ENCODE results near the gene ADM5. TPM values are rescaled to one million over a fixed set of nuclear protein-coding genes. Genes with fewer than 3 reads are reported as not detected.

Gene ADM5
- total RNA-seq, 2 experiments from 2014 or later, result 4.1 to 4.3 TPM

DNA sequence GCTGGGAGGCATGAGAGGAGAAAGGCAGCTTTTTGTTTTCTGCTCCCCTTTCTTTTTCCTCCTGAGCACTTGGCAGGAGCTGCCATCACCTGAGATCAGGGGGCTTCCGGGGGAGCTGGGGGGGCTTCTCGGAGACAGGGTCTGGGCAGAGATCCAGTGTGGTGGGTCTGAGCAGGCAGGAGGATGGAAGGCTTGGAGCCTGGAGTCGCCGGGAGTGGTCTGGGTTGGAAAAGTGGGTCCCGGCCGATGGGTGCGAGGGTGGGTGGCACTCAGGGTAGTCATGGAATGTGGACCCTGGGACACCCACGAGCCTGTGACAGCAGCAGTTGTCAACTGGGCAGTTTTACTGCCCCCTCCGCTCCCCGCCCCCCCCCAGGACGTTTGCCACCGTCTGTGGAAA lies 2.2 kb upstream of the ADM5 start:
- DNase-seq, result no peak
- Mint-ChIP-seq H3K27me3 (peaks cover 18% of the 10 kb centered on the region), H3K4me1 (peaks cover 19% of the 10 kb centered on the region), H3K9me3 (no peaks in the 10 kb centered on the region), H3K36me3 (peaks cover 12% of the 10 kb centered on the region), H3K4me3 (no peak overlapping the region), H3K27ac (no peak overlapping the region)
- POLR2A ChIA-PET, result no interaction called here
- ATAC-seq (ENCODE audit: low read depth), result no peak

DNA sequence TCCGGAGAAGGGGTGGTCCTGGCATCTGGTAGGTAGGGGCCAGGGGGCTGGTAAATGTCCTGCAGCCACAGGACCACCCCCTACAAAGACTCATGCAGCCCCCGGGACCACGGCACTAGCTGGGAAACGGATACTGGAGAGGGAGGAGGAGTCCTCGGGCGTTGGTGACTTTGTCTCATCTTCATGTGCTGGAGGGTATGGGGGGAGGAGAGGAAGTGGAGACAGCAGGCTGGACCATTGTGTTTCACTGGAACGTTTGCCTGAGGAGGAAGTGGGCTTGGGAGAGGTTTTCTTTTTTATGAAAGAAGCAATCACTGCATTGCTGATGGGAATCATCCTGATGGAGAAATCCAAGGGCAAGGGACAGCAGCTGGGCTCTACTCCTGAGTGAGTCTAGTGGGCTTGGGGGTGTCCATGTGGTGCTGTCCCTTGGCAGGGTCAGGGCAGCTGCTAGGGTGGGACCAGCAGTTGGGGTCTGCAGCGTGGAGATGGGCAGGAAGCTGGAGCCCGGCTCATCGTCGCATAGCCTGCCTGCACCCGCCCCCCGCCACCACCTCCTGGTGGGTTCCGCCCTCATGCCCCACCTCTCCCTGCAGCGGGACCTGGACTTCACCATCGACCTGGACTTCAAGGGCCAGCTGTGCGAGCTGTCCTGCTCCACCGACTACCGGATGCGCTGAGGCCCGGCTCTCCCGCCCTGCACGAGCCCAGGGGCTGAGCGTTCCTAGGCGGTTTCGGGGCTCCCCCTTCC lies 1.7 kb upstream of the ADM5 start:
- H3K27ac Mint-ChIP-seq, result no peak overlapping the region
- no peaks in the 10 kb centered on the region for H3K9me3 Mint-ChIP-seq
- ATAC-seq (ENCODE audit: low read depth) (no peak), DNase-seq (no peak)
- H3K36me3 Mint-ChIP-seq, result peaks cover 8% of the 10 kb centered on the region
- POLR2A ChIA-PET, result no interaction called here
- H3K4me3 Mint-ChIP-seq, result no peak overlapping the region
- H3K4me1 Mint-ChIP-seq, result peaks cover 19% of the 10 kb centered on the region
- H3K27me3 Mint-ChIP-seq, result peaks cover 18% of the 10 kb centered on the region

DNA sequence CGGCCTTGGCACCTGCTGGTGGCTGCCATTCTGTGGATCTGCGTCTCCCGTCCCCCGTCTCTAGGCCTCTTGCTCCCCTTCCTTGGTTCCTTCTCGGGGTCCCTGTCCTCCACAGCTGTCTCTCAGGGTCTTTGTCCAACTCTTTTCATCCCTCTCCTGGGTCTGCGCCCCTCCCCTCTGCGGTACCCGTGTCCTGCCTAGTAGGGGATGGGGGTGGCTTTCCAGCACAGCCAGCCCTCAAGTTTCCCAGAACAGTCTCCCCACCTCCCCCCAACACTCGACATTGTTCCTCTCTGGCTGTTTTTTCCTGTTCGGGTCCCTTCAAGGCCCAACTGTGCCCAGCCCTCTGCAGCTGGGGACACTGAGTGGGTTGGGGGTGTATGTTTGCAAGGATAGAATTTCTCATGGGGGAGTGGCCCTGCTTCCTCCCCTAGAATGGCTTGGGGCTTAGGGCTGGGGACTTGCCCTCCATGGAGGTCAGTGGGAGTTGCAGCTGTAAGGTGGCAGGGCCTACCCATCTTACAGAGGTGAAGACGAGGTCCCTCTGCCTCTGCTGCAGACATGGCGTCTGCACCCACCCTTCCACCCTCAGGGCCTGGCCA lies 762 bp upstream of the ADM5 start:
- Mint-ChIP-seq H3K4me3 (no peak overlapping the region), H3K4me1 (peaks cover 19% of the 10 kb centered on the region), H3K27ac (no peak overlapping the region), H3K27me3 (peaks cover 19% of the 10 kb centered on the region), H3K36me3 (peaks cover 8% of the 10 kb centered on the region), H3K9me3 (no peaks in the 10 kb centered on the region)
- no peak for ATAC-seq (ENCODE audit: low read depth)
- POLR2A ChIA-PET, result interaction anchor here (1.3 kb wide), 1 partner anchor 125 kb away, joined by 3 read pairs; the partner anchor contains the start of gene FUZ
- no peak for DNase-seq

DNA sequence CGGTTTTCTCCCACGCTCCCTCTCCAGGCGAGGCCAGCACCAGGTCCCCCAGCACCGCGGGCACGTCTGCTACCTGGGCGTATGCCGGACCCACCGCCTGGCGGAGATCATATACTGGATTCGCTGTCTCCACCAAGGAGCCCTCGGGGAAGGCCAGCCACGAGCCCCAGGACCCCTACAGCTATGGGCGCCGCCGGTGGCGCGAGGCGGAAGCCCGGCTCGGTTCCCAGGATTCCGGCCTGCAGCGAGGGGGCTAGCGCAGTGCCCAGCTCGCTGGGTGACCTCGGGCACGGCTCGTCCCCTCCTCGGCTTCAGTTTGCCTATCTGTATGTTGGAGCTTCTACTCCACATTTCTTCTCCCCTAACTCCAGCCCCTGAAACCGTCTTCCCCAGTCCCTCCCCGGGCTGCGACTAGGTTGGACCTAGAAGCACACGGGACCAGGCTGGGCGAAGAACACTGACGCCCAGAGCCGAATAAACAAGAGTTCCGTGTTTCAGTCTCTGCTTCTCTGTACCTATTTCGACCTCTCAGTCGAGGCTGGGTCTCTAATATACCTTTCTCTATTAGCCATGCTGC lies 773 bp downstream of the ADM5 start:
- no peaks in the 10 kb centered on the region for H3K9me3 Mint-ChIP-seq
- ATAC-seq (ENCODE audit: low read depth) (no peak), DNase-seq (no peak)
- H3K27me3 Mint-ChIP-seq, result peaks cover 19% of the 10 kb centered on the region
- peaks cover 7% of the 10 kb centered on the region for H3K36me3 Mint-ChIP-seq
- H3K27ac Mint-ChIP-seq, result peak overlapping the region; percentile 65
- H3K4me1 Mint-ChIP-seq, result peaks cover 19% of the 10 kb centered on the region
- H3K4me3 Mint-ChIP-seq, result peak overlapping the region; percentile 82
- POLR2A ChIA-PET, result interaction anchor here (0.5 kb wide), 2 partner anchors 10 to 245 kb away, joined by 4 to 5 read pairs; no protein-coding TSS in a partner anchor

DNA sequence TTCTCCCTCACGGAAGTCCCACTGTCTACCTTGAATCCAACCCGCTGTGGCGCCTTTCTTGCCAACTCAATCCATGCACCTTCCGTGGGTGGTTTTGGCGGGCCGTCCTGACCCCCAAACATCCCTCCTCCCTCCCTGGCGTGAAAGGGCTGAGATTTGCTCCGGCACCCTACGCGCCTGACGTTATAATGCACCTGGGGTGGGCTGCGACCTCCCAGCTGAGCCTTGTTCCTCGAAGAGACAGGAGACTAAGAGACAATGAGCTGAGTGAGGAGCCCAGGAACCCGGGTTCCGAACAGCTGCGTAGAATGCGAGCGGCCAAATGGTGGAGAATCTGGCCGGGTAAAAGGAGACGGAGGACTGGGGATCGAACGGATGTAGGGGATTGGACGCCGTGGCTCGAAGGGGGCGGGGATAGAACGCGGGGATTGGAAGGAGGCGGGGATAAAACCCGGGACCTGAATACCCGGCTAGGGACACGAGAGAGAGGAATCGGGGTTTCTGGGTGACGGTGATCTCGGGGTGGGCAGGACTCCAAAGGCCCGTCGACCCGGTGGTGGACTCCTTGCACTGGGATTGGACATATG lies 1.4 kb downstream of the ADM5 start, which contains the start of gene CPT1C:
TSS of gene CPT1C (plus strand) at position 461 of the 587 bp plus-strand sequence. CDS start 1,137 bp downstream, outside the sequence.
- peak; percentile 45 for ATAC-seq (ENCODE audit: low read depth)
- Mint-ChIP-seq H3K27ac (peak within 1 kb of the TSS; percentile 65), H3K9me3 (no peaks in the 10 kb centered on the region), H3K4me3 (peak within 1 kb of the TSS; percentile 82), H3K4me1 (peaks cover 19% of the 10 kb centered on the region), H3K27me3 (peaks cover 19% of the 10 kb centered on the region), H3K36me3 (peaks cover 6% of the 10 kb centered on the region)
- peak; percentile 58 for DNase-seq
- POLR2A ChIA-PET, result interaction anchor here (0.5 to 0.7 kb wide), 2 partner anchors 40 to 245 kb away, joined by 3 to 5 read pairs; no protein-coding TSS in a partner anchor

DNA sequence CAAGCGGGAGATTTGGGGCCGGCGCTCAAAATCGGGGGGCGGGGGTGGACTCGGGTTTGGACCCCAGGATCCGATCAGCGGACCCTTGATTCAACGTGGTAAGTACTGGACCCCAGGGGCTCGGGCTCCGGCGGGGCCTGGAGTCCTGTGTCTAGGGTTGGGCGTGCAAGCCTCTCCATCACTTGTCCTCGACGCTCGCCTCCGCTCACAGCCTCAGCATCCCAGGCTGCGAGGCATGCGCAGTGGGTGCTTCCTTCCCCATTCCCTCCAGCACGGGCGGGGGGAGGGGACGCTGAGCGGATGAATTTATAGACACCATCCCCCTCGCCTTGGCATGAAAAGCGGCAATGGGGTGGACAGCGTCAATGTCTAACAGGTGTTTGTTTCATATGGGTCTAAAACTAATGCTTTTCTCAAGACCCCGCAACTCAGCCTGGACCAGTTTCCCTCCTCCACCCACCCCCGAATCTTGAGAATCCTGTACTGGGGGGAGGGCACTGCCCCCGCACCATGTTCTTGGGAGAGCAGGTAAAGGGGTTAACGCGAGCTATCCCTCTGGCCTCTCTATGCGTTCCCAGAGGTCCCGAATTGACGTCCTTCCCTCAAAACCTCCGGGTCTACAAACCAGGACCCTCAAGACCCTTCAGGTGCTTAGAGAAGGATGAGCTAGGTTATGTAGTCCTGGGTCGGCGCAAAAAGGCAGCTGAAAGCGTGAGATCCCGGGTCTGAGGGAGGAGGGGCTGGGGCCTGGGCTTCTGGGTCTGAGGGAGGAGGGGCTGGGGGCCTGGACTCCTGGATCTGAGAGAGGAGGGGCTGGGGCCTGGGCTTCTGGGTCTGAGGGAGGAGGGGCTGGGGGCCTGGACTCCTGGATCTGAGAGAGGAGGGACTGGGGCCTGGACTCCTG lies 2.1 kb downstream of the ADM5 start:
- Mint-ChIP-seq H3K36me3 (peaks cover 5% of the 10 kb centered on the region), H3K4me1 (peaks cover 19% of the 10 kb centered on the region), H3K9me3 (no peaks in the 10 kb centered on the region), H3K4me3 (peak overlapping the region; percentile 82), H3K27me3 (peaks cover 19% of the 10 kb centered on the region), H3K27ac (no peak overlapping the region)
- POLR2A ChIA-PET, result interaction anchor here (0.7 kb wide), 1 partner anchor 39 kb away, joined by 3 read pairs; no protein-coding TSS in a partner anchor
- ATAC-seq (ENCODE audit: low read depth) (peak; percentile 30), DNase-seq (no peak)

DNA sequence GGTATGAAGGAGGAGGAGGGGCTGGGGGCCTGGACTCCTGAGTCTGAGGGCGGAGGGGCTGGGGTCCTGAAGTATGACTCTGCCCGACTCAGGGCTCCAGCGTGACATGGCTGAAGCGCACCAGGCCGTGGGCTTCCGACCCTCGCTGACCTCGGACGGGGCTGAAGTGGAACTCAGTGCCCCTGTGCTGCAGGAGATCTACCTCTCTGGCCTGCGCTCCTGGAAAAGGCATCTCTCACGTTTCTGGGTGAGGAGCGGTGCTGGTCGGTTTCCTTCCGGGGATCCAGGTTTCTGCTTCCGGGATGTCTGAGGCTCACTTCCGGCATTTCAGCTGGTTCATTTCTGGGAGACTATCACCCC lies 2.7 kb downstream of the ADM5 start:
- H3K27me3 Mint-ChIP-seq, result peaks cover 19% of the 10 kb centered on the region
- peaks cover 5% of the 10 kb centered on the region for H3K36me3 Mint-ChIP-seq
- H3K4me3 Mint-ChIP-seq, result no peak overlapping the region
- peaks cover 19% of the 10 kb centered on the region for H3K4me1 Mint-ChIP-seq
- DNase-seq, result no peak
- ATAC-seq (ENCODE audit: low read depth), result no peak
- POLR2A ChIA-PET, result no interaction called here
- H3K9me3 Mint-ChIP-seq, result no peaks in the 10 kb centered on the region
- H3K27ac Mint-ChIP-seq, result no peak overlapping the region

DNA sequence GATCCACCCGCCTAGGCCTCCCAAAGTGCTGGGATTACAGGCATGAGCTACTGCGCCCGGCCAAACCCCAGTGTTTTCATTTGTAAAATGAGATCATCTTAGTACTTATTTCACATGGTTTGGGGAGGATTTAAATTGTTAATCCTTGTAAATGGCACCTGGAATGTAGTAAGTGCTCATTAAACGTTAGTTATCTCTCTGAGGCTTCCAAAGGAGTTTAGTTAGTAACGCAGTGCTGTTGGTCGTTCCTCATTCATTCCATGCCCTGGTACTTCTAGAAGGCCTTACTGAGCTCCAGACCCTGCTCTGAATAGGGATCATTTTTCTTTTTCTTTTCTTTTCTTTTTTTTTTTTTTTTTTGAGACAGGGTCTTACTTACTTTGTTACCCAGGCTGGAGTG lies 6.7 kb downstream of the ADM5 start:
- DNase-seq (no peak), ATAC-seq (ENCODE audit: low read depth) (no peak)
- no peak overlapping the region for H3K27ac Mint-ChIP-seq
- H3K4me1 Mint-ChIP-seq, result peaks cover under 1% of the 10 kb centered on the region
- no peak overlapping the region for H3K4me3 Mint-ChIP-seq
- no peaks in the 10 kb centered on the region for H3K9me3 Mint-ChIP-seq
- POLR2A ChIA-PET, result no interaction called here
- peaks cover 11% of the 10 kb centered on the region for H3K27me3 Mint-ChIP-seq
- H3K36me3 Mint-ChIP-seq, result no peaks in the 10 kb centered on the region

DNA sequence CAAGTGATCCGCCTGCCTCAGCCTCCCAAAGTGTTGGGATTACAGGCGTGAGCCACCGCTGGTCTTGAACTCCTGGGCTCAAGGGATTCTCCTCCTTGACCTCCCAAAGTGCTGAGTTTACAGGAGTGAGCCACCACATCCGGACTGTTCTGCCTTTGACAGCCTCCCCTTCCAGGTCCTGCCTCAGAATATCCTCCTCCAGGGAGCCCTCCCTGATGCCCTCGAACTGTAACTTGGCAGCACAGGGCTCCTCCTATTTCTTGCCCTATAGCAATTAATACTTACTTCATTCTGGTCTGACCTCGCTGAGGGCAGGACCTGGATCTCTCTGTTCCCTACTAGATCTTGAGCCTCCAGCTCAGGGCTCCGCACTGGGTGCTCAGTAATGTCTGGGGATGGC lies 7.5 kb downstream of the ADM5 start:
- Mint-ChIP-seq H3K27me3 (peaks cover 4% of the 10 kb centered on the region), H3K9me3 (no peaks in the 10 kb centered on the region), H3K27ac (no peak overlapping the region), H3K4me3 (no peak overlapping the region), H3K36me3 (no peaks in the 10 kb centered on the region), H3K4me1 (no peaks in the 10 kb centered on the region)
- POLR2A ChIA-PET, result no interaction called here
- ATAC-seq (ENCODE audit: low read depth) (no peak), DNase-seq (no peak)

DNA sequence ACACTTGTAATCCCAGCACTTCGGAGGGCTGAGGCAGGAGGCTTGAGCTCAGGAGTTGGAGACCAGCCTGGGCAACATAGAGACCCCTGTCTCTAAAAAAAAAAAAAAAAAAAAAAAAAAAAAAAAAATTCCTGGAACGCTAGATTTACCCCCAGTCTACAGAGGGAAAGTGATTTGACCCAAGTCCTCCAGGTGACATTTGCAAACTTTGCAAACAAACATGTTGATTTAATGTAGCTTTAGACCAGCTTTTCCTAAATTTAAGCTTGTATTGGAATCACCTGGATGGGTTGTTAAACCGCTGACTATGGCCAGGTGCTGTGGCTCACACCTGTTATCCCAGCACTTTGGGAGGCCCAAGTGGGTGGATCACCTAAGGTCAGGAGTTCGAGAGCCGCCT lies 10.0 kb downstream of the ADM5 start:
- POLR2A ChIA-PET, result interaction anchor here (0.6 kb wide), 1 partner anchor 298 kb away, joined by 3 read pairs; no protein-coding TSS in a partner anchor
- H3K36me3 Mint-ChIP-seq, result no peaks in the 10 kb centered on the region
- H3K4me3 Mint-ChIP-seq, result no peak overlapping the region
- no peak overlapping the region for H3K27ac Mint-ChIP-seq
- DNase-seq (no peak), ATAC-seq (ENCODE audit: low read depth) (no peak)
- H3K4me1 Mint-ChIP-seq, result no peaks in the 10 kb centered on the region
- peaks cover 4% of the 10 kb centered on the region for H3K27me3 Mint-ChIP-seq
- H3K9me3 Mint-ChIP-seq, result no peaks in the 10 kb centered on the region

DNA sequence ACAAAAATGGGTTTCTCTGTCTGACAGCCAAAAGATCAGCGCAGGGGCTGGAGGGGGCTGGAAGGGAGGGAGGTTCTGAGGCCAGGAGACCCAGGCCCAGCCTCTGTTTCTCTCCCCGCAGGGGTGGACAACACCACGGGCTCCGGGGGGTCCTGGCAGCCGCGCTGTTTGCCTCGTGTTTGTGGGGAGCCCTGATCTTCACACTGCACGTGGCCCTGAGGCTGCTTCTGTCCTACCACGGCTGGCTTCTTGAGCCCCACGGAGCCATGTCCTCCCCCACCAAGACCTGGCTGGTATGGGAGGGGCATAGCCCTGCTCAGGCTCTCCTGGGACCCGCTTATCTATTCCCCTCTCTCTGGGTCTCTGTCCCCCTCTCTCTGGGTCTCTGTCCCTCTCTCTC lies 11.2 kb downstream of the ADM5 start:
- no peak overlapping the region for H3K4me3 Mint-ChIP-seq
- peak; percentile 32 for ATAC-seq (ENCODE audit: low read depth)
- POLR2A ChIA-PET, result no interaction called here

DNA sequence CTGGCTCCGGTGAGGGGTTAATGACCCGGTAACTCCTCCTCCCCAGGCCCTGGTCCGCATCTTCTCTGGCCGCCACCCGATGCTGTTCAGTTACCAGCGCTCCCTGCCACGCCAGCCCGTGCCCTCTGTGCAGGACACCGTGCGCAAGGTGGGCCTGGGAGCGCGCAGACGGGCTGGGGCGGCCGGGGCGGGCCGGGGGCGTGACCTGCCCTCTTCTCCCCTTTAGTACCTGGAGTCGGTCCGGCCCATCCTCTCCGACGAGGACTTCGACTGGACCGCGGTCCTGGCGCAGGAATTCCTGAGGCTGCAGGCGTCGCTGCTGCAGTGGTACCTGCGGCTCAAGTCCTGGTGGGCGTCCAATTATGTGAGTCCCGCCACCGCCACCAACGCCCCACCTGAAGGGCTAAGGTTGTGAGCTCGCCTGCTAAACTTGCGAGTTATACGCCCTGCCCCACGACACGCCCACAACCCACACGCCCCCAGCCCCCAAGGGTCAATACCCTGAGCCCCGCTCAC lies 11.9 kb downstream of the ADM5 start:
- Mint-ChIP-seq H3K27ac (no peak overlapping the region), H3K4me1 (no peaks in the 10 kb centered on the region), H3K9me3 (no peaks in the 10 kb centered on the region), H3K36me3 (no peaks in the 10 kb centered on the region), H3K4me3 (no peak overlapping the region), H3K27me3 (peaks cover 4% of the 10 kb centered on the region)
- DNase-seq, result no peak
- POLR2A ChIA-PET, result no interaction called here
- peak; percentile 30 for ATAC-seq (ENCODE audit: low read depth)

More for the DNA sequence above, 11.2 kb downstream of the ADM5 start:
- Mint-ChIP-seq H3K36me3 (no peaks in the 10 kb centered on the region), H3K4me1 (no peaks in the 10 kb centered on the region), H3K27me3 (peaks cover 4% of the 10 kb centered on the region), H3K27ac (no peak overlapping the region), H3K9me3 (no peaks in the 10 kb centered on the region)
- no peak for DNase-seq
